HepG2 (cell line): ENCODE results near the gene ATP10A. TPM values are rescaled to one million over a fixed set of nuclear protein-coding genes. Genes with fewer than 3 reads are reported as not detected.

Experiments
- ATAC-seq: fragments of 200-7000 bp; cut with Tn5 transposase; 3 replicates; pipeline ENCODE4 v1.9.1; 2020; ENCODE audit warnings: mild to moderate bottlenecking, moderate library complexity
- BruUV-seq: library from RNA; stranded (reverse); fragments of 400-500 nt; replicated peaks from 2 replicates; lab custom pipeline; 2021; lab: Mats Ljungman, UMichigan
- CTCF ChIA-PET: fragments of 300-600 bp; formaldehyde crosslinking; extraction: SDS; loops from one replicate; lab custom pipeline; 2021; ENCODE audit warnings: low total read pairs, inconsistent platforms, low intra/inter-chr PET ratio; lab: Yijun Ruan, JAX
- POLR2A ChIA-PET: fragments of 350-600 bp; sonication (Branson Sonifier 250); formaldehyde crosslinking; loops from one replicate; lab custom pipeline; 2020; ENCODE audit warnings: antibody characterized with exemption, inconsistent platforms; lab: Yijun Ruan, JAX
- DNase-seq: peaks from one replicate; pipeline ENCODE4 v3.0.0-alpha.2; 2015; ENCODE audit warnings: low spot score
- FAIRE-seq: peaks from 3 replicates; lab custom pipeline; 2011; peaks lifted over from hg19 to GRCh38; lab: Jason Lieb, UNC
- H2AFZ ChIP-seq: one replicate; pipeline ENCODE4 v1.6.1; 2011; ENCODE audit warnings: low read length, inconsistent platforms
- H3K27ac ChIP-seq: fragments of 300-600 bp; 3 replicates; pipeline ENCODE4 v1.8.0; 2011; ENCODE audit warnings: mixed run types, mild to moderate bottlenecking, mixed read lengths, low read length, inconsistent platforms; ENCODE audit not compliant: insufficient read depth; ENCODE audit errors: extremely low read length
- H3K27me3 ChIP-seq, 2 experiments: fragments of 200-600 bp in 1 of 2; 2 replicates in 1 of 2; 3 replicates in 1 of 2; pipeline versions ENCODE4 v1.6.0 to v1.8.0; 2011; ENCODE audit warnings: low read length in 2 of 2, mild to moderate bottlenecking in 2 of 2, moderate library complexity in 2 of 2, inconsistent platforms in 1 of 2; ENCODE audit not compliant: insufficient read depth in 2 of 2, control insufficient read depth in 1 of 2
- H3K36me3 ChIP-seq, 2 experiments: fragments of 200-600 bp in 1 of 2; replicated peaks in 1 of 2; 2 replicates in 1 of 2; 3 replicates in 1 of 2; pipeline versions ENCODE4 v1.5.1 to v1.8.0; 2011; ENCODE audit warnings: low read length in 2 of 2, inconsistent platforms in 1 of 2; ENCODE audit not compliant: insufficient read depth in 2 of 2, control insufficient read depth in 1 of 2
- H3K4me1 ChIP-seq: 2 replicates; pipeline ENCODE4 v1.5.1; 2012; ENCODE audit warnings: low read length, inconsistent platforms; ENCODE audit not compliant: insufficient read depth
- H3K4me2 ChIP-seq: 2 replicates; pipeline ENCODE4 v1.6.0; 2011; ENCODE audit warnings: low read depth, low read length, inconsistent platforms
- H3K4me3 ChIP-seq, 3 experiments: fragments of 200-600 bp in 1 of 3; sonication (generic), shearing (Covaris generic) in 1 of 3; replicated peaks in 1 of 3; 2 replicates each; pipeline ENCODE4 v1.5.1; 2011 to 2016; ENCODE audit warnings: low read length in 3 of 3, inconsistent platforms in 2 of 3, low read depth in 2 of 3, mild to moderate bottlenecking in 2 of 3, control low read depth in 1 of 3, mixed read lengths in 1 of 3; ENCODE audit not compliant: insufficient read depth in 1 of 3
- H3K79me2 ChIP-seq: one replicate; pipeline ENCODE4 v1.6.1; 2011; ENCODE audit warnings: low read length, inconsistent platforms; ENCODE audit not compliant: insufficient read depth
- H3K9ac ChIP-seq: 2 replicates; pipeline ENCODE4 v1.6.0; 2011; ENCODE audit warnings: mild to moderate bottlenecking, low read depth, low read length, inconsistent platforms; ENCODE audit not compliant: insufficient read depth
- H3K9me3 ChIP-seq: 2 replicates; pipeline ENCODE4 v1.5.1; 2012; ENCODE audit warnings: mild to moderate bottlenecking, low read length
- H4K20me1 ChIP-seq: 2 replicates; pipeline ENCODE4 v1.6.0; 2011; ENCODE audit warnings: inconsistent platforms, mild to moderate bottlenecking, low read length, moderate library complexity; ENCODE audit not compliant: insufficient read depth
- CHD4 ChIP-seq: fragments of 200-600 bp; sonication (generic); IDR thresholded peaks from 2 replicates; pipeline ENCODE4 v1.7.0; 2017; ENCODE audit warnings: mild to moderate bottlenecking, low read length, borderline replicate concordance
- CREM ChIP-seq, 2 experiments: sonication (generic) in 1 of 2; formaldehyde crosslinking in 1 of 2; IDR thresholded peaks; 2 replicates each; pipeline versions ENCODE4 v1.4.0 to v1.6.1; 2016 to 2020; ENCODE audit warnings: antibody characterized with exemption in 1 of 2, mild to moderate bottlenecking in 1 of 2, missing genetic modification reagents in 1 of 2
- ELF3 ChIP-seq: IDR thresholded peaks from 2 replicates; pipeline ENCODE4 v1.6.1; 2016; ENCODE audit warnings: missing genetic modification reagents, missing compliant biosample characterization
- FOXA3 ChIP-seq: IDR thresholded peaks from 2 replicates; pipeline ENCODE4 v1.6.1; 2016; ENCODE audit warnings: missing genetic modification reagents, missing compliant biosample characterization
- GATA4 ChIP-seq: sonication (generic); IDR thresholded peaks from 2 replicates; pipeline ENCODE4 v1.6.1; 2016; ENCODE audit warnings: antibody characterized with exemption, low read depth, borderline replicate concordance
- GATAD2A ChIP-seq: IDR thresholded peaks from 2 replicates; pipeline ENCODE4 v1.6.1; 2016
- HDAC2 ChIP-seq: sonication (generic); formaldehyde crosslinking; IDR thresholded peaks from 2 replicates; pipeline ENCODE4 v1.4.0; 2020; ENCODE audit warnings: missing genetic modification reagents
- MEF2D ChIP-seq: sonication (generic); formaldehyde crosslinking; IDR thresholded peaks from 2 replicates; pipeline ENCODE4 v1.5.1; 2020; ENCODE audit warnings: mild to moderate bottlenecking, missing genetic modification reagents
- MLLT10 ChIP-seq: sonication (generic); formaldehyde crosslinking; IDR thresholded peaks from 2 replicates; pipeline ENCODE4 v1.4.0; 2020; ENCODE audit warnings: missing genetic modification reagents
- PAXIP1 ChIP-seq: sonication (generic); formaldehyde crosslinking; conservative IDR thresholded peaks from 2 replicates; pipeline ENCODE4 v1.4.0; 2020; ENCODE audit warnings: mild to moderate bottlenecking, missing genetic modification reagents, moderate library complexity
- RARA ChIP-seq: IDR thresholded peaks from 2 replicates; pipeline ENCODE4 v1.6.1; 2016; ENCODE audit warnings: missing genetic modification reagents, missing compliant biosample characterization
- TFAP4 ChIP-seq: sonication (generic); IDR thresholded peaks from 2 replicates; pipeline ENCODE4 v1.6.1; 2016; ENCODE audit warnings: low read depth, borderline replicate concordance
- ZBTB37 ChIP-seq: sonication (generic); formaldehyde crosslinking; IDR thresholded peaks from 2 replicates; pipeline ENCODE4 v1.4.0; 2020; ENCODE audit warnings: mild to moderate bottlenecking, missing genetic modification reagents
- ZBTB38 ChIP-seq: sonication (generic); formaldehyde crosslinking; IDR thresholded peaks from 2 replicates; pipeline ENCODE4 v1.5.1; 2020; ENCODE audit warnings: mild to moderate bottlenecking, missing genetic modification reagents
- ZNF607 ChIP-seq: sonication (generic); formaldehyde crosslinking; IDR thresholded peaks from 2 replicates; pipeline ENCODE4 v1.5.1; 2020; ENCODE audit warnings: missing genetic modification reagents, mild to moderate bottlenecking, borderline replicate concordance
- ZNF770 ChIP-seq: sonication (generic); formaldehyde crosslinking; IDR thresholded peaks from 2 replicates; pipeline ENCODE4 v1.5.0; 2020; ENCODE audit warnings: mild to moderate bottlenecking, missing genetic modification reagents
- WGBS: methylation state at CpG from one replicate; pipeline ENCODE4 v1.1.6; 2017; ENCODE audit warnings: low lambda C conversion rate; 5-methylcytosine and 5-hydroxymethylcytosine counted together
- in situ Hi-C: cut with HindIII; loops from 2 replicates; pipeline ENCODE4 v1.10.0; 2017; ENCODE audit warnings: low pct_unique_long_range_greater_than_20kb; ENCODE audit not compliant: extremely low pct_ligation_motif_present
- intact Hi-C: fragments of 100-400 bp; cut with micrococcal nuclease; formaldehyde crosslinking; loops from one replicate; pipeline ENCODE4 v1.10.0; 2022; ENCODE audit not compliant: unreplicated experiment
- polyA plus RNA-seq, 8 experiments: library from polyadenylated mRNA; depleted of rRNA in 3 of 8; stranded (reverse) in 7 of 8; unstranded in 1 of 8; fragments of >200 nt; fragmentation: Illumina TruSeq in 4 of 8; extraction: Trizol in 4 of 8; gene quantifications; 2 replicates each; pipeline versions ENCODE4 v1.2.1 to v1.2.3, GENCODE V29; 2011 to 2016; ENCODE audit warnings: low read depth in 4 of 8, missing spikeins in 1 of 8, mixed read lengths in 1 of 8; ENCODE audit not compliant: insufficient read depth in 1 of 8
- total RNA-seq, 5 experiments: library from RNA; depleted of rRNA; stranded (reverse); fragments of >200 nt; fragmentation: Illumina TruSeq; extraction: Trizol; gene quantifications; 2 replicates each; pipeline ENCODE4 v1.2.3, GENCODE V29; 2016; ENCODE audit warnings: low read depth in 1 of 5

ATP10A gene
- total and polyA plus RNA-seq, 2 of the 13 experiments (the other 11 are each of a cell fraction or from before 2014, with no cell fraction given) = 0.58 to 4.2 TPM

- TF ChIP-seq GATA4 (peak; percentile 51; the same call in 1 of the 2 replicates), CREM (IDR thresholded peaks at IDR 0.05) (peak; percentile 38; the same call in 1 of the 2 replicates), CREM (CRISPR knock-in tag; IDR thresholded peaks at IDR 0.05) (no peak), RARA (CRISPR knock-in tag) (0 out of 2 replicates have a peak, but pooled peaks have one; percentile 35), ZBTB38 (CRISPR knock-in tag) (0 out of 2 replicates have a peak, but pooled peaks have one; percentile 28), FOXA3 (peak; percentile 42; the same call in 1 of the 2 replicates), ZNF770 (CRISPR knock-in tag) (no peak), CHD4 (no peak), ELF3 (CRISPR knock-in tag) (peak; percentile 91)
Observed at GRCh38 chr15:25773248-25773647, 89.9 kb downstream of the ATP10A start (continued).

GRCh38 chr15:25772500-25772899, 90.6 kb downstream of the ATP10A start:
- FAIRE-seq (no peak), DNase-seq (peak; percentile 70), ATAC-seq (peak; percentile 44)
- ChIA-PET CTCF (no interaction called here), POLR2A (no interaction called here)
- H4K20me1 ChIP-seq = no peaks in the 10 kb centered on the region
- WGBS = 13% methylated on average over 5 of the region's 8 CpGs
- H3K9me3 ChIP-seq = no peaks in the 10 kb centered on the region
- H3K4me1 ChIP-seq = peaks cover 51% of the 10 kb centered on the region
- intact Hi-C loops = no loop called here
- H3K9ac ChIP-seq = 0 out of 2 replicates have a peak overlapping the region, but pooled peaks have one; percentile 6
- peak overlapping the region; percentile 48; the same call in 1 of the 2 replicates for H3K4me2 ChIP-seq
- no peaks in the 10 kb centered on the region for H3K36me3 ChIP-seq
- no peaks in the 10 kb centered on the region for H3K79me2 ChIP-seq
- in situ Hi-C loops = no loop called here
- no peaks in the 10 kb centered on the region for H3K27me3 ChIP-seq
- peak overlapping the region; percentile 60 for H3K27ac ChIP-seq
- peak overlapping the region in 1 of 3 experiments; percentile 8; a peak in 1 of 6 replicates for H3K4me3 ChIP-seq
- H2AFZ ChIP-seq = no peak overlapping the region
- no TSS peak for BruUV-seq
- 0 out of 2 replicates have a peak, but pooled peaks have one; percentile 21 for TF ChIP-seq HDAC2 (CRISPR knock-in tag)
- no peak for TF ChIP-seq ZNF607 (CRISPR knock-in tag)
- 0 out of 2 replicates have a peak, but pooled peaks have one; percentile 22 for TF ChIP-seq MEF2D (CRISPR knock-in tag)
- peak; percentile 26; the same call in 1 of the 2 replicates for TF ChIP-seq GATAD2A (CRISPR knock-in tag)
- TF ChIP-seq ZBTB37 (CRISPR knock-in tag) = peak; percentile 87
- peak; percentile 68; the same call in 1 of the 2 replicates for TF ChIP-seq TFAP4
- TF ChIP-seq MLLT10 (CRISPR knock-in tag) = no peak
- TF ChIP-seq PAXIP1 = peak; percentile 44
